Loucy (cell line): ENCODE results near the gene PLAC8.

ENCODE experiments used
- EZH2phosphoT487 ChIP-seq: fragments of 200-600 bp; IDR thresholded peaks from 2 replicates; pipeline ENCODE4 v1.6.1; 2018; ENCODE audit warnings: antibody characterized with exemption, mild to moderate bottlenecking, moderate library complexity, borderline replicate concordance
- TF ChIP-seq, protein P1 (sequence below): fragments of 200-600 bp; sonication (generic); conservative IDR thresholded peaks from 2 replicates; pipeline ENCODE4 v1.5.1; 2014; ENCODE audit warnings: mild to moderate bottlenecking, antibody characterized with exemption, low read length

DNA sequence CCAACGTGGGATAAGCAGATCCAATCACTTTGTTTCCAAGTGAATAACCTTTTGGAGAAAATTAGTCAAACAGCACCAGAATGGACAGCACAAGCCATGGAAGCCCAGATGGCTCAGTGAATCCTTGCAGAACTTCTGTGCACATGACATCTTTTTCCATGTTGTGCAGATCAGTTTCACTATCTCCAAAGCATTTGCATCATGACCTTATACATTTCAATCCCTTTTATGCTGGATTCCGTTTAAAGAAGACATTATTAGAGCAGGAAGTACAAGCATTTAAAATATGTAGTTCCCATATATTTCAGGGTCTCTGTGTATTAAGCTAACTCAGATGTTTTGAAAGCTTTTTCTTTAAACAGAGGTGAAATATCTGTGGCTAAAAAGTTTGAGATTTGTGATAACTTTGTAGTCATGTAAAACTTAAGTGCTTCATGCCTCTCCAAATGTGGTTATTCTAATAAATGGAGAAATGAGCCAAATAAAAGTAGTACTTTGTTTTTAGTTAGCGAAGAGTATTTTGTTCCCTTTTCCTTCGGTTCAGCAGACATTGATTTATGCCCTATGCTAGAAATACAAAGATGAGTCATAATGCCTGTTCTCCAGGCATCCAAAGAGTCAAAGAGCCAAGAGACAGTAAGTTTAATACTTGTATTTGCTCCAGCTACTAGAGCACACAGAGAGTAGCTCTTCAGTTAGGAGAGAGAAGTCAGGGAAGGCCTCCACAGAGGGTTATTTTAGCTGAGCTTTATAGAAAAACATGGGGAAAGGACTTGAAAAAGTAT, 39.0 kb downstream of the PLAC8 start:
- no peak for TF ChIP-seq EZH2phosphoT487
- TF ChIP-seq, protein P1, sequence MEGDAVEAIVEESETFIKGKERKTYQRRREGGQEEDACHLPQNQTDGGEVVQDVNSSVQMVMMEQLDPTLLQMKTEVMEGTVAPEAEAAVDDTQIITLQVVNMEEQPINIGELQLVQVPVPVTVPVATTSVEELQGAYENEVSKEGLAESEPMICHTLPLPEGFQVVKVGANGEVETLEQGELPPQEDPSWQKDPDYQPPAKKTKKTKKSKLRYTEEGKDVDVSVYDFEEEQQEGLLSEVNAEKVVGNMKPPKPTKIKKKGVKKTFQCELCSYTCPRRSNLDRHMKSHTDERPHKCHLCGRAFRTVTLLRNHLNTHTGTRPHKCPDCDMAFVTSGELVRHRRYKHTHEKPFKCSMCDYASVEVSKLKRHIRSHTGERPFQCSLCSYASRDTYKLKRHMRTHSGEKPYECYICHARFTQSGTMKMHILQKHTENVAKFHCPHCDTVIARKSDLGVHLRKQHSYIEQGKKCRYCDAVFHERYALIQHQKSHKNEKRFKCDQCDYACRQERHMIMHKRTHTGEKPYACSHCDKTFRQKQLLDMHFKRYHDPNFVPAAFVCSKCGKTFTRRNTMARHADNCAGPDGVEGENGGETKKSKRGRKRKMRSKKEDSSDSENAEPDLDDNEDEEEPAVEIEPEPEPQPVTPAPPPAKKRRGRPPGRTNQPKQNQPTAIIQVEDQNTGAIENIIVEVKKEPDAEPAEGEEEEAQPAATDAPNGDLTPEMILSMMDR, result no peak
